ENCODE measurements around the gene KRT80.
A peak's percentile ranks its signal among the peaks of the same experiment; 100 is the strongest.

KRT80 gene

DNA sequence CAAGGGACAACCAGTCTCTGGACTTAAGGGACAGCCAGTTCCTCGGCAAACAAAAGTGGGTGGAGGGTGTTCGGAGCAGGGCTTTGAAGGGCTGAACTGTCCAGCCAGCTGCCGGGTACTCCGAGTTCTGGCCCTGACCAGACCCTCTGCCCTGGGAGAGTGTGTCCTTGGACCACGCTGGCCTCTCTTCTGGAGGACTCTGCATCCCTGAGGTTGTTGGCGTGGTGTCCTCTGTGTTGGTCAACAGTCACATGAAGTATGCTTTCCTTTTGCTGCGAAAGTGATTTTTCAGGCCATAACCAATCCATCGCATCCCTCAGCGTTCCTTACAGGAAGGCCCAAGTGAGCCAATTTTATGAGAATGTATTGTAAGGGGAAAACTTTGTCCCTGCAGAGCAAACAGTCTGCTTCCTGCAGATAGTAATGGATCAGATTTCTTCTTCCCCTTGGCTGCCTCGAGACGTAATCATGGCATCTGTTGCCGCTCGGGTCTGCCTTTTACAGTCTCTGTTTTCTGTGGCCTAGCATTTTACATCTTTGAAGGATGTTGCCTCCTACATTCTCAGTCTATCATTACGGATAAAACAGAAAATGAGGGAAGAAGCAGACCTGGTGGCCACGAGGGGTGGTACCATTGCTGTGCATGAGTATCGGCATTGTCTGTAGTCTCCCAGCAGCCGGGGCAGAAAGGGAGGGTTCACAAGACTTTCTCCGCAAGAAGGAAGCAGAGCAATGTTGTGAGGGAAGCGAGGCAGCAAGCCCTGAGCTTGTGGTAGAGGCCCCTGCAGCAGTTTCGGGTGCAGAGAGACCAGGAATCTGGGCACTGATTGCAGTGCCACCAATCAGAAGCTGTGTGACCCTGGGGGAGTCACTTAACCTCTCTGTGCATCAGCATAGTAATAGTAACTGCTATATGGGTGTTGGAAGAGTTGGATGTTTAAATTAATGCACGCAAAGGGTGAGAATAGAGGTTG is 64.9 kb downstream of the KRT80 start:
- no peak for DNase-seq

- DNase-seq = no peak
Observed at GRCh38 chr12:52126050-52126604, 65.7 kb downstream of the KRT80 start.

GRCh38 chr12:52125476-52125900 is 66.3 kb downstream of the KRT80 start:
- no peak for DNase-seq

- no peak for DNase-seq
Observed at GRCh38 chr12:52123487-52124186, 68.2 kb downstream of the KRT80 start.

GRCh38 chr12:52122904-52123303 is 68.9 kb downstream of the KRT80 start:
- DNase-seq = no peak

DNA sequence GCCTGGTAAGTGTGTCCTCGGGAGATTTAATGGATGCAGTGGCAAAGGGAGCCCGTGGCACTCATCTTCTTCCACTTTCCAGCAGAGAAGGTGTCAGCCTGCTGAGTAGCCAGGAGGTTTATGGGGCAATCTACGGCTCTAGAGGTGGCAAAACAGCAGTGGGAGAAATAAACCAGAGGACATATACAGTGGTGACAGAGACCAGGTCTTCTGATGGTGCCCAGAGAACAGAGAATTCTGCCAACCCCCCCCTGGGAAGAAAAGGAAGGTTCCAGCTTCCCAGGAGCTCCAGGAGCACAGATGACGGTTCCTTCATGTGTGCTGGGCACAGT is 69.3 kb downstream of the KRT80 start:
- DNase-seq = no peak

- peak; percentile 22 for DNase-seq
Observed at GRCh38 chr12:52121824-52122539, 69.8 kb downstream of the KRT80 start.

DNA sequence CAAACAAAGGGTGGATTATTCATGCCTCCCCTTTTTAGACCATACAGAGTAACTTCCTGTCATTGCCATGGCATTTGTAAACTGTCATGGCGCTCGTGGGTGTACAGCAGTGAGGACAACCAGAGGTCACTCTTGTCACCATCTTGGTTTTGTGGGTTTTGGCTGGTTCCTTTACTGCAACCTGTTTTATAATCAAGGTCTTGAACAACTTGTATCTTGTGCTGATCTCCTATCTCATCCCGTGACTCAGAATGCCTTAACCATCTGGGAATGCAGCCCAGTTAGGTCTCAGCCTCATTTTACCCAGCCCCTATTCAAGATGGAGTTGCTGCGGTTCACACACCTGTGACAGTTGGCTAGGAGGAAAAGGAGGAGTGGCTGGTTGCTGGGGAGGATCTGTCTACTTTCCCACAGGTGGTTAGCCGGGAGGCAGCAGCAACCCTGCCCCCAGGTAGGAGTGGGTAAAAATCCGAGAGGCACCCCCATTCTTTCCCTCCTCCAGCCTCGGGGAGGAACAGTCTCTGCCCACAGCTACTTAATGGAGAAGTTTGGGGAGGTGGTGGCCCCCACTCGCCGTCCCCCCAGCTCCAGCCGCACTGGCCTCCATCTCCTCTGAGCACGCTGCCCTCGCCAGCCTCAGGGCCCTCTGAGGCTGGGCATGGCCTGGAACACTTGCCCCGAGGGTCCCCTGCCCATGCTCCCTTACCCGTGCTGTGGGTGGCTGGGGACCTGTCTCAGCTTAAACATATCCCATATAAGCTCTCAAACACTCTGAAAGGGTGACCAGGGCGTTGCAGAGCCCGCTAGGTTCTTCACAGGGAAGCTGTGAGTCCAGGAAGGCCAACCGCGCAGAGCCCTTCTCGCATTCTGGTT is 70.6 kb downstream of the KRT80 start:
- DNase-seq = no peak

DNA sequence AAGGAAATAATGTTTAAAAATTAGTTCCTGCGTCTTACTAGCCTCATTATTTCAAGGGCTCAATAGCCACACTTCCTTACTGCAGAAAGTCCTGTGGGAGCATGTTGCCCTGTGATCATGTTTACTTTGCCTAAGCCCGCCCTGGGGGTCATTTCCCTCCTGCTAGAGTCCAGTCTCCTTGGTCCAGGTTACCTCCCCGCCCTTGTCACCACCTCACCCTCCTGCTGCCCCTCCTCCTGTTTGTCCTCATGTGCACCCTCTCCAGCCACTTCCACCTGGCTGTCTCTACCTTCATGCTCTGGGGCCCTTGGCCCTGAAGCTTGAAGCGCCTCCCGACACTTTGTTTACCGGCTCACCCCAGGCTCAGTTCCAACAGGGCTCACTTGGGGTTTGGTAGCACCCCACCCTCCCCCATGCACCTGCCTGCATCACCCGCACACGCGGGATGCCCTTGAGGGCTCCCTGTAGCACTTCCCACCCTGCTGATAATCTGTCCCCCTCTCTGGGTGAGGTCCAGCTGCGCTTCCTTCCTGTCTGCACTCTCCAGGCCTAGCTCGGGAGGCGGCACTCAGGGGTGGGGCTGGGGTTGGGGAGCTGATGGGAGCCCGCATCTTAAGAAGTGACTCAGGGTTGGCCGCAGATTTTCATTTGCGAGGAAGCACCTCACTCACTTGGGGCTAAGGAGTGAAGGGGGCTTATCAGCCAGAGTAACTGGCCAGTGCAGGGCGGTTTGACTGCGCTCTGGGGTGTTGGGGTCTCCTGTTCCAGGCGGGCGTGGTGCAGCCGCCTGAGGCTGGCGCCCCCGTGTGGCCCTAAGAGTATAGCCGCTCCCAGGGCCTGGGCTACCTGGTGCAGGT is 72.2 kb downstream of the KRT80 start:
- DNase-seq = peak; percentile 73

Measured in NCI-H2029 treated with DMSO at 0.1 percent for 48 hours (cell line).